HG02798 (cell line): ENCODE measurements around the gene HAO1.
"Not testable (repeated sequence)": the region's sequence is repeated elsewhere in the genome, so short reads cannot be mapped to it uniquely, and the experiment has no call there.

Source experiments
- ATAC-seq: cut with Tn5 transposase; IDR thresholded peaks from one replicate; pipeline ENCODE4 v1.9.1; 2021; ENCODE audit warnings: mild to moderate bottlenecking; ENCODE audit not compliant: unreplicated experiment, poor library complexity

The HAO1 gene

GRCh38 chr20:7859356-7859802 lies 80.9 kb downstream of the HAO1 start:
- peak; percentile 52 for ATAC-seq

GRCh38 chr20:7858734-7859250 lies 81.5 kb downstream of the HAO1 start:
- no peak for ATAC-seq

- no peak for ATAC-seq
Observed at GRCh38 chr20:7856756-7857155, 83.5 kb downstream of the HAO1 start.

- ATAC-seq: no peak
Observed at GRCh38 chr20:7855545-7855944, 84.7 kb downstream of the HAO1 start.

GRCh38 chr20:7853493-7853892 lies 86.8 kb downstream of the HAO1 start:
- ATAC-seq: no peak

- no peak for ATAC-seq
Observed at GRCh38 chr20:7850775-7851490, 89.3 kb downstream of the HAO1 start.

GRCh38 chr20:7849675-7850074 lies 90.6 kb downstream of the HAO1 start:
- ATAC-seq: no peak

- no peak for ATAC-seq
Observed at GRCh38 chr20:7848351-7848750, 91.9 kb downstream of the HAO1 start.

GRCh38 chr20:7843613-7844012 lies 96.6 kb downstream of the HAO1 start:
- no peak for ATAC-seq

GRCh38 chr20:7841971-7842310 lies 98.3 kb downstream of the HAO1 start:
- ATAC-seq: no peak

- ATAC-seq: no peak
Observed at GRCh38 chr20:7841291-7841970, 98.8 kb downstream of the HAO1 start.

GRCh38 chr20:7836076-7836475 lies 104.2 kb downstream of the HAO1 start:
- no peak for ATAC-seq

- ATAC-seq: not testable (repeated sequence)
Observed at GRCh38 chr20:7834441-7834840, 105.8 kb downstream of the HAO1 start.
